ENCODE data around the gene TPST2. TPM values are rescaled to one million over a fixed set of nuclear protein-coding genes. Genes with fewer than 3 reads are reported as not detected.

Gene TPST2
- total RNA-seq, 1 donor from 2014 or later = 22.5 TPM

DNA sequence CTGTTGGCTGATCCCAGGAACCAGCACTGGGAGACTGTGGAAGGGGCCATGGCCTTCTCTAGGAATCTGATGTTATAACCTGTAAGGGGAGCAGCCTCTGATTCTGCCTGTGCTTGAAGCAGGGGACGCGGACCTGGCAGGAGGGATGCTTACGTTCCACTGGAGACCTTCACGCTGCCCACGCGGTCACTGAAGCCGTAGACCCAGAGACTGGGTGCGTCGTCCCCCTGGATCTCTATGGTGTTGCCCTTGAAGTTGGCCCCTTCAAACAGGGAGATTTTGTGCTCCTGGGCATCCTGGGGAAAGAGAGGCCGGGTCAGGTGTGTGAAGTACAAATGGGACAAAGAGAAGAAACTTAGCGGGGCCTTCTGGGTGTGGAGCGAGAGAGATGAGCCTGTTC is 11.8 kb upstream of the TPST2 start:
- DNase-seq (ENCODE audit: low read depth) = no peak
- H3K4me3 ChIP-seq (ENCODE audit: low read depth, low read length) = no peak overlapping the region
- TF ChIP-seq, protein P1, sequence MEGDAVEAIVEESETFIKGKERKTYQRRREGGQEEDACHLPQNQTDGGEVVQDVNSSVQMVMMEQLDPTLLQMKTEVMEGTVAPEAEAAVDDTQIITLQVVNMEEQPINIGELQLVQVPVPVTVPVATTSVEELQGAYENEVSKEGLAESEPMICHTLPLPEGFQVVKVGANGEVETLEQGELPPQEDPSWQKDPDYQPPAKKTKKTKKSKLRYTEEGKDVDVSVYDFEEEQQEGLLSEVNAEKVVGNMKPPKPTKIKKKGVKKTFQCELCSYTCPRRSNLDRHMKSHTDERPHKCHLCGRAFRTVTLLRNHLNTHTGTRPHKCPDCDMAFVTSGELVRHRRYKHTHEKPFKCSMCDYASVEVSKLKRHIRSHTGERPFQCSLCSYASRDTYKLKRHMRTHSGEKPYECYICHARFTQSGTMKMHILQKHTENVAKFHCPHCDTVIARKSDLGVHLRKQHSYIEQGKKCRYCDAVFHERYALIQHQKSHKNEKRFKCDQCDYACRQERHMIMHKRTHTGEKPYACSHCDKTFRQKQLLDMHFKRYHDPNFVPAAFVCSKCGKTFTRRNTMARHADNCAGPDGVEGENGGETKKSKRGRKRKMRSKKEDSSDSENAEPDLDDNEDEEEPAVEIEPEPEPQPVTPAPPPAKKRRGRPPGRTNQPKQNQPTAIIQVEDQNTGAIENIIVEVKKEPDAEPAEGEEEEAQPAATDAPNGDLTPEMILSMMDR (conservative IDR thresholded peaks at IDR 0.05; ENCODE audit: low read depth, low read length) = no peak

DNA sequence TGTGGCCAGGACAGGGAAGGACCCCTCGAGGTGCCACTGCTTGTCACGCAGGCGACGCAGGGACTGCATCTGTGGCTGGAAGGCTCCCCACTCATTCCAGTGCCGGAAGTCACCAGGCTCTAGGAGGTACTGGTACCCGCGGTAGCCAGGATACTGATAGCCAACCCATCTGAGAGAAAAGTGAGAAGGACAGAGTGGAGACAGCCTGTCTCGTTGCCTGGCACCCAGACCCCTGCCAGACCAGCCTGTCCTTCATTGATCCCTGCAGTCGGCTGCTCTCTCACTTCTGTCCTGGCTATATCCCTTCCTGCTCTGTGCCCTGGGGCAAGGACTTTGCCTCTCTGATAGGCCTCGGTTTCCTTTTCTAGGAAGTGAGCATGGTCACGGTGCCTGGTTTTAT is 9.6 kb upstream of the TPST2 start:
- TF ChIP-seq, protein P1 (conservative IDR thresholded peaks at IDR 0.05; ENCODE audit: low read depth, low read length) = no peak
- no peak overlapping the region for H3K4me3 ChIP-seq (ENCODE audit: low read depth, low read length)
- DNase-seq (ENCODE audit: low read depth) = no peak

DNA sequence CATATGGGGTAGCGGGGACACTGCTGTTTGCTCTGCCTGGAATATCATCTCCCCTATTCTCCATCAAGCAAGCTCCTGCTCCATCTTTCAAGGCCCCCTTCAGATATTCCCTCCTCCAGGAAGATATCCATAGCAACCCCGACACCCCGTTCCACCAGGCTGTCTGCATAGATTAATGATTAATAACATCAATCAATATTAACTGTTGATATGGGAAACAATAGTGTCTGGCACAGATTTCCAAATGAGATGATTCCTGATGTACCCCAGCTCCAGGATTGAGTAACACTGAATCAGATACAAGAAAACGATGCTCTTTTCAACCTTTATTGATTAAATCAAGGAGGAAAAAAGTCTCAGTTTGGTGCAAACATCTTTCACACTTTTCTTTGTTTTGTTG is 7.5 kb upstream of the TPST2 start:
- DNase-seq (ENCODE audit: low read depth) = no peak
- no peak overlapping the region for H3K4me3 ChIP-seq (ENCODE audit: low read depth, low read length)
- TF ChIP-seq, protein P1 (conservative IDR thresholded peaks at IDR 0.05; ENCODE audit: low read depth, low read length) = no peak

DNA sequence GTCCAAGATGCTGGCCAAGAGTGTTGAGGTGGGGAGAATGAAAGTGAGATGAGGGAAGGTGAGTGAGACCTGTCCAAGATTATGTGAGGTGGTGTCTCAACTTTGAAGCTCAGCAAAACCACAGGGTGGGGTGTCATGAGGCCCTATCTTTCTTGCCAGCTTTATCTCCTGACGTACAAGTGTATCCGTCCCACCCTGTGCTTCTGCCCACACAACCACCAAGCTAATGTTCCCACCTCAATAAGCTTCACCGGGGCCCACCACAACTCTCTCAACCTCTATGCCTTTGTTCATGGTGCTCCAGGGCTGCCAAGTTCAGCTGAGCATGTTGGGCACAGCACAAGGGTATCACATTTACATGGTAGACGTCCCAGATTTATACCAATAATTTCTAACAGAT is 7.1 kb upstream of the TPST2 start:
- no peak overlapping the region for H3K4me3 ChIP-seq (ENCODE audit: low read depth, low read length)
- no peak for DNase-seq (ENCODE audit: low read depth)
- TF ChIP-seq, protein P1 (conservative IDR thresholded peaks at IDR 0.05; ENCODE audit: low read depth, low read length) = no peak

DNA sequence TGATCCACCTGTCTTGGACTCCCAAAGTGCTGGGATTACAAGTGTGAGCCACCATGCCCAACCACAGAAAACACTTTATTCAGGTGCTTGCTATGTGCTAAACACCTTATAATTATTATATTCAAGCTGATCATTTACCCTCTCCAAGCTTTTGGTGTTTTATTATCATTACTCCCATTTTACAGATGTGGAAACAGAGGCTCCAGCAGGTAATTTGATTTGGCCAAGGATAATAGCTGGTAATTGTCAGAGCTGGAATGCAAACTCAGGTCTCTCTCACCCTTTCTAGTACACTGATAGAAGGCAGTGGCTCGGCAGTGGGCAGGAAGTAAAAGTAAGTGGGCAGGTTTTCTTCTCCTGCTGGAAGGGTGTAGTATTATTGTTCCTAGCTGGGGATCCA is 3.8 kb upstream of the TPST2 start:
- DNase-seq (ENCODE audit: low read depth) = no peak
- TF ChIP-seq, protein P1 (conservative IDR thresholded peaks at IDR 0.05; ENCODE audit: low read depth, low read length) = no peak
- H3K4me3 ChIP-seq (ENCODE audit: low read depth, low read length) = no peak overlapping the region

DNA sequence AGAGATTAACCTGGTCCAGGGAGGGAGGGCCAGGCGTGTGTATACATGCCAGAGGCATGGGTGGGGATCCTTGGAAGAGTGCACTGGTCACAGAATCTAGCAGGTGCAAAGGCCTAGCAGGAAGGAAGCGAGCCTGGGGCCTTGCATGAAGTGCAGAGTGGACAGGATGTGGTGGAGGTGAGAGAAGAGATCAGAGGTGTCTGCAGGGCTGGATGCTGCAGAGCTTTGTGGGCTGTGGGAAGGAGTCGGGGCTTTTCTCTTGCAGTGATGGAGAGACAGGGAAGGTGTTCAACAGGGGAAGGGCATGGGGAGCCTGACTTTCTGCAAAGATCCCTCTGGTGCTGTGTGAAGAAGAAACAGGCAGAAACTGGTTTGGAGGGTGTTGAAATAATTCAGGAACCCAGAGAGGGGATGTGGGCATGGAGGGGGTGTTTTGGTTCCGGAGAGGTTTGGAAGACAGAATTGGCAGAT is 2.5 kb upstream of the TPST2 start:
- H3K4me3 ChIP-seq (ENCODE audit: low read depth, low read length) = no peak overlapping the region
- DNase-seq (ENCODE audit: low read depth) = no peak
- TF ChIP-seq, protein P1 (conservative IDR thresholded peaks at IDR 0.05; ENCODE audit: low read depth, low read length) = no peak

DNA sequence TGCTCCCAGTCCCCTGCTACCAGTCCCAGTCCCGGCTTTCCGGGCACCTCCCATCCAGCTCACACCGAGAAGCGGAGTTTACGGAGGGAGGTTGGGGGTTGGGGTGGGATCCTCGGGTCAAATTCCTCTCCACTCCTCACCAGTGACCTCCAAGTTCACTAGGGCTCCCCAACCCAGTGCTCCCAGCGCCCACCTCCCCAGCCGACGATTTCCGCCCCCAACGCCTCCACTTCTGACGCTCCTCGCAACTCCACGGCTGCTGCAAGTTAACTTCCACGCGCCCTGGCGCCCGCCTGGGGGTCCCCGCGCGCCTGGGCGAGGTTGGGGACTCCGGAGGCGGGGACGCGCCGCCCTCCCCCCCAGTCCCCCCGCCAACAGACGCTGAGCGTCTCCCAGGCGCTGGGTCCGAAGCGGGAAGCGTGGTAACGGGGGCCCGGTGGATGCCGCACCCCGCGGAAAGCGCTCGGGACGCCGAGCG is 526 bp downstream of the TPST2 start:
- DNase-seq (ENCODE audit: low read depth) = no peak
- H3K4me3 ChIP-seq (ENCODE audit: low read depth, low read length) = peak overlapping the region; percentile 94
- TF ChIP-seq, protein P1 (conservative IDR thresholded peaks at IDR 0.05; ENCODE audit: low read depth, low read length) = no peak
